Hepatocyte (in vitro differentiated cells): ENCODE measurements around the gene DTX1. TPM values are rescaled to one million over a fixed set of nuclear protein-coding genes. Genes with fewer than 3 reads are reported as not detected.

Experiments used
- DNase-seq: peaks from one replicate; pipeline ENCODE4 v3.0.0-alpha.2; 2016; ENCODE audit warnings: low spot score
- H2AFZ ChIP-seq: fragments of 200-600 bp; sonication (generic); 2 replicates; pipeline ENCODE4 v1.6.0; 2016; ENCODE audit warnings: antibody characterized with exemption, mild to moderate bottlenecking
- H3K27ac ChIP-seq: fragments of 200-600 bp; sonication (generic); 2 replicates; pipeline ENCODE4 v1.5.1; 2016; ENCODE audit warnings: mild to moderate bottlenecking
- H3K27me3 ChIP-seq: fragments of 200-600 bp; sonication (generic); 2 replicates; pipeline ENCODE4 v1.6.1; 2016
- H3K36me3 ChIP-seq: fragments of 200-600 bp; sonication (generic); replicated peaks from 2 replicates; pipeline ENCODE4 v1.5.1; 2016; ENCODE audit warnings: low read depth; ENCODE audit not compliant: insufficient read depth
- H3K4me1 ChIP-seq: fragments of 200-600 bp; sonication (generic); 2 replicates; pipeline ENCODE4 v1.5.1; 2016; ENCODE audit warnings: mild to moderate bottlenecking, moderate library complexity; ENCODE audit not compliant: insufficient read depth
- H3K4me2 ChIP-seq: fragments of 200-600 bp; sonication (generic); 2 replicates; pipeline ENCODE4 v1.6.0; 2016
- H3K4me3 ChIP-seq: fragments of 200-600 bp; sonication (generic); 2 replicates; pipeline ENCODE4 v1.5.1; 2016; ENCODE audit warnings: mild to moderate bottlenecking
- H3K79me2 ChIP-seq: fragments of 200-600 bp; sonication (generic); 2 replicates; pipeline ENCODE4 v1.6.0; 2017; ENCODE audit warnings: mild to moderate bottlenecking
- H3K9me2 ChIP-seq: fragments of 200-600 bp; sonication (generic); replicated peaks from 2 replicates; pipeline ENCODE4 v1.6.0; 2017; ENCODE audit warnings: mild to moderate bottlenecking; ENCODE audit not compliant: insufficient read depth
- H3K9me3 ChIP-seq: fragments of 200-600 bp; sonication (generic); 2 replicates; pipeline ENCODE4 v1.5.1; 2016; ENCODE audit warnings: low read depth, mild to moderate bottlenecking
- H4K20me1 ChIP-seq: fragments of 200-600 bp; sonication (generic); 2 replicates; pipeline ENCODE4 v1.6.0; 2016; ENCODE audit warnings: mild to moderate bottlenecking; ENCODE audit not compliant: insufficient read depth, poor library complexity, severe bottlenecking
- EZH2 ChIP-seq: fragments of 200-600 bp; sonication (generic); IDR thresholded peaks from 2 replicates; pipeline ENCODE4 v1.6.1; 2016; ENCODE audit warnings: antibody characterized with exemption, mild to moderate bottlenecking, borderline replicate concordance
- EZH2phosphoT487 ChIP-seq: fragments of 200-600 bp; sonication (generic); IDR thresholded peaks from one replicate; pipeline ENCODE4 v1.6.1; 2018; ENCODE audit warnings: antibody characterized with exemption, mild to moderate bottlenecking, low read depth, moderate library complexity; ENCODE audit not compliant: unreplicated experiment, severe bottlenecking
- WGBS: methylation state at CpG from one replicate; pipeline ENCODE4 v1.1.6; 2016; ENCODE audit warnings: low lambda C conversion rate; ENCODE audit errors: missing lambda C conversion rate; 5-methylcytosine and 5-hydroxymethylcytosine counted together
- polyA plus RNA-seq: library from polyadenylated mRNA; unstranded; fragments of >200 nt; fragmentation: Nextera tagmentation; extraction: Ambion mirVana; gene quantifications from 2 replicates; pipeline ENCODE4 v1.2.1, GENCODE V29; 2016
- total RNA-seq: library from RNA; depleted of rRNA; stranded (reverse); fragments of >200 nt; gene quantifications from 2 replicates; pipeline ENCODE4 v1.2.3, GENCODE V29; 2014
- TF ChIP-seq, protein P1 (sequence below): fragments of 200-600 bp; sonication (generic); IDR thresholded peaks from 2 replicates; pipeline ENCODE4 v1.5.1; 2016; ENCODE audit warnings: antibody characterized with exemption, mild to moderate bottlenecking; ENCODE audit not compliant: poor library complexity

DTX1 gene
- total and polyA plus RNA-seq, 2 experiments from 2014 or later: 0.47 to 2.3 TPM

DNA sequence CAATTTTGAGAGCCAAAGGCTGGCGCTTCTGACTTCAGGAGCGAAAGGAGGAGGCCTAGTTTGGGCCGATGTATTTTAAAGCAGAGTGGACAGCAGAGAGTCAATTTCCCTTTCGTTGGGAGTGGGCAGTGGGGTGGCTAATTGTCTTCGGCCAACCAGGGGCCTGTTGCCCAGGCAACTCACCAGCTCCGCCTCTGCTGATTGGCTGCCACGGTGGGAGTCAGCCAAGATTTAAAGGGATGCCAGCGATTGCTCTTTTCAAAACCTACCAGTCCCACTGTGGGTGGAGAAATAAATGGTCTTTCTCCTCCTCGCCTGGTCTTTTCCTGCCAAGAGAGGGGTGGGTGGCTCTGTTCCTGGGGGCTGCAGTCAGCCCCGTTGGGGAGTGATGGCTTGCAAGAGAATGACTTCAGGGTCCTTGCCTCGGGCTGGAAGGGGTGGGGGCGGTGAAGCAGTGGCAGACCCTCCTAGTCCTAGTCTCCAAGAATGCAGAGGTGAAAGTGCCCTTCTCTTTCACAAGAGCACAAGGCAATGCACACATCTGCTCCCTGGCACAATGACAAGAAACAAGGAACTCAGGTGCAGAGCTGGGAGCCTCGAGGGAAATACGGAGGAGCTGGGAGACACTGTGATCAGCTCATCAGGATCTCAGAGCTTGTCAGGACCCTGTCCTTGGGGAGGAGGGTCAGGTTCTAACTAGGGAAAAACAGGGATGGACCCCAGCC is 41.3 kb downstream of the DTX1 start:
- Histone ChIP-seq H3K4me1 (no peaks in the 10 kb centered on the region), H3K36me3 (no peaks in the 10 kb centered on the region), H4K20me1 (no peaks in the 10 kb centered on the region), H3K27me3 (peaks cover 2% of the 10 kb centered on the region), H3K4me2 (no peak overlapping the region), H3K27ac (no peak overlapping the region), H3K79me2 (no peaks in the 10 kb centered on the region), H3K9me2 (no peaks in the 10 kb centered on the region), H3K4me3 (no peak overlapping the region), H2AFZ (no peak overlapping the region), H3K9me3 (no peaks in the 10 kb centered on the region)
- DNase-seq: no peak
- 67% methylated on average over 14 of the region's 14 CpGs for WGBS
- TF ChIP-seq, protein P1, sequence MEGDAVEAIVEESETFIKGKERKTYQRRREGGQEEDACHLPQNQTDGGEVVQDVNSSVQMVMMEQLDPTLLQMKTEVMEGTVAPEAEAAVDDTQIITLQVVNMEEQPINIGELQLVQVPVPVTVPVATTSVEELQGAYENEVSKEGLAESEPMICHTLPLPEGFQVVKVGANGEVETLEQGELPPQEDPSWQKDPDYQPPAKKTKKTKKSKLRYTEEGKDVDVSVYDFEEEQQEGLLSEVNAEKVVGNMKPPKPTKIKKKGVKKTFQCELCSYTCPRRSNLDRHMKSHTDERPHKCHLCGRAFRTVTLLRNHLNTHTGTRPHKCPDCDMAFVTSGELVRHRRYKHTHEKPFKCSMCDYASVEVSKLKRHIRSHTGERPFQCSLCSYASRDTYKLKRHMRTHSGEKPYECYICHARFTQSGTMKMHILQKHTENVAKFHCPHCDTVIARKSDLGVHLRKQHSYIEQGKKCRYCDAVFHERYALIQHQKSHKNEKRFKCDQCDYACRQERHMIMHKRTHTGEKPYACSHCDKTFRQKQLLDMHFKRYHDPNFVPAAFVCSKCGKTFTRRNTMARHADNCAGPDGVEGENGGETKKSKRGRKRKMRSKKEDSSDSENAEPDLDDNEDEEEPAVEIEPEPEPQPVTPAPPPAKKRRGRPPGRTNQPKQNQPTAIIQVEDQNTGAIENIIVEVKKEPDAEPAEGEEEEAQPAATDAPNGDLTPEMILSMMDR: no peak
- no peak for TF ChIP-seq EZH2phosphoT487
- no peak for TF ChIP-seq EZH2

DNA sequence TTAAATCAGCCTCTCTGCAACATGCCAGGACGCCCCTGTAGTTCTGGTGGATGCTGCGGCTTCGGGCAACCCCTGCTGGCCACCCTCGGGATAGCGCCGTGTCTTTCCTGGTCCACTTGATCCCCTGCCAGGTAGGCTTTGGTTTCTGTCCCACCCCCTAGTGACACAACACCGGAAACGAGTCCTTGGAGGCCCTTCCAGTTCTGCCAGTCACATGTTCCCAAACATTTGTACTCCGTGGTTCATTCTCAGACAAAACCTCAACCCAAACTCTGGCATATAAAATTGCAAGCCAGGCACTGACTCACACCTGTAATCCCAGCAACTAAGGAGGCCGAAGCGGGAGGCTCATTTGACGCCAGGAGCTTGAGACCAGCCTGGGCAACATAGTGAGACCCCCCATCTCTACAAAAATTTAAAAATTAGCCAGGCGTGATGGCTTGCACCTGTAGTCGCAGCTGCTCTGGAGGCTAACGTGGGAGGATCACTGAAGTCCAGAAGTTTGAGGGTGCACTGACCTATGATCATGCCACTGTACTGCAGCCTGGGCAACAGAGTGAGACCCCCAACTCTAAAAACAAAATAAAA is 42.0 kb downstream of the DTX1 start:
- H3K4me2 ChIP-seq: no peak overlapping the region
- 37% methylated on average over 15 of the region's 15 CpGs for WGBS
- no peak overlapping the region for H3K27ac ChIP-seq
- H3K9me3 ChIP-seq: no peaks in the 10 kb centered on the region
- H4K20me1 ChIP-seq: no peaks in the 10 kb centered on the region
- TF ChIP-seq, protein P1: peak; percentile 71
- TF ChIP-seq EZH2 (no peak), EZH2phosphoT487 (no peak)
- H3K4me3 ChIP-seq: no peak overlapping the region
- H3K36me3 ChIP-seq: no peaks in the 10 kb centered on the region
- H3K4me1 ChIP-seq: no peaks in the 10 kb centered on the region
- peak; percentile 88 for DNase-seq
- no peaks in the 10 kb centered on the region for H3K79me2 ChIP-seq
- H2AFZ ChIP-seq: no peak overlapping the region
- no peaks in the 10 kb centered on the region for H3K9me2 ChIP-seq
- H3K27me3 ChIP-seq: peaks cover 1% of the 10 kb centered on the region

DNA sequence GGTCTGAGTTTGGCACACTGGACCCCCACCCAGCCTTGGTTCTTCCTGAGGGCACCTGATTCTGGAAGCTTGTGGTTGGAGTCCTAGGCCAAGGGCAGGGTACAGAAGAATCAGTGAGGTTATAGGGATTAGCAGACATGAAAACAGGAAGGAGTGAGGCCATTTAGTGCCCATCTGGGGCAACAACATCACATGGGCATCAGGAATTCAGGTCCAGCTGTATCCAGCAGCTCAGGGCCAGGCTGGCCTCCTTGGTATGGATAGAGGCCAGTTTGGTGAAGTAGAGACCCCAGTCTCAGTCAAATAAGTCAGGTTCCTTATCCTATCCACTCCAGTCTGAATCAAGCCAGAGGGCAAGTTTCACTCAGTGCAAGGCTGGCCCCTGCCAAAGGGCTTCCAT is 42.8 kb downstream of the DTX1 start:
- Histone ChIP-seq H3K4me2 (no peak overlapping the region), H2AFZ (no peak overlapping the region), H3K79me2 (no peaks in the 10 kb centered on the region), H3K27ac (no peak overlapping the region), H3K4me3 (no peak overlapping the region), H3K9me2 (no peaks in the 10 kb centered on the region), H3K36me3 (no peaks in the 10 kb centered on the region), H3K4me1 (peaks cover 4% of the 10 kb centered on the region), H3K9me3 (no peaks in the 10 kb centered on the region), H3K27me3 (peaks cover 8% of the 10 kb centered on the region), H4K20me1 (no peaks in the 10 kb centered on the region)
- no peak for DNase-seq
- TF ChIP-seq, protein P1: no peak
- TF ChIP-seq EZH2 (no peak), EZH2phosphoT487 (no peak)
